ENCODE data around the gene PTPN7. TPM values are rescaled to one million over a fixed set of nuclear protein-coding genes. Genes with fewer than 3 reads are reported as not detected.
"Not testable (repeated sequence)": the region's sequence is repeated elsewhere in the genome, so short reads cannot be mapped to it uniquely, and the experiment has no call there.

The PTPN7 gene
- total RNA-seq, 4 donors from 2014 or later, result 0.79 to 8.5 (median 1.8) TPM; not detected in 1

DNA sequence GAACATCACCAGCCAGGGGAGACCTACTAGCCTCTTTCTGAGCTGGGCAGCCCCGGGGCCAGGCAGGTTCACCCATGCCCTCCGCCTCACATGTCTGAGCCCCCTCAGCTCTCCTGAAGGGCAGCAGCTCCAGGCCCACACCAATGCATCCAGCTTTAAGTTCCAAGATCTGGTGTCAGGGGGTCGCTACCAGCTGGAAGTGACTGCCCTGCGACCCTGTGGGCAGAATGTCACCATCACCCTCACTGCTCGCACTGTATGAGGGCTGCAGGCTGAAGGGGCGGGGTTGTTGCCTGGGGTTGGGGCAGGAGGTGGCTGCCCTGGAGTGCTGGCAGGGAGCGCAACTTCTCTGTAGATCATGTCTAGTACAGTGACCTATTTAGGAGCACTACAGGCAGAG lies 8.5 kb upstream of the PTPN7 start:
- no peak for DNase-seq
- intact Hi-C loops (cut with DNase I; ENCODE audit: low total_unique reads), result no loop called here
- Histone ChIP-seq H3K27ac (no peak overlapping the region), H3K27me3 (no peaks in the 10 kb centered on the region), H3K4me1 (no peaks in the 10 kb centered on the region), H3K4me3 (no peak overlapping the region), H3K9me3 (no peaks in the 10 kb centered on the region), H3K36me3 (no peaks in the 10 kb centered on the region)
- no peak for TF ChIP-seq POLR2A (IDR thresholded peaks at IDR 0.05)
- no peak for TF ChIP-seq CTCF (IDR thresholded peaks at IDR 0.05)

DNA sequence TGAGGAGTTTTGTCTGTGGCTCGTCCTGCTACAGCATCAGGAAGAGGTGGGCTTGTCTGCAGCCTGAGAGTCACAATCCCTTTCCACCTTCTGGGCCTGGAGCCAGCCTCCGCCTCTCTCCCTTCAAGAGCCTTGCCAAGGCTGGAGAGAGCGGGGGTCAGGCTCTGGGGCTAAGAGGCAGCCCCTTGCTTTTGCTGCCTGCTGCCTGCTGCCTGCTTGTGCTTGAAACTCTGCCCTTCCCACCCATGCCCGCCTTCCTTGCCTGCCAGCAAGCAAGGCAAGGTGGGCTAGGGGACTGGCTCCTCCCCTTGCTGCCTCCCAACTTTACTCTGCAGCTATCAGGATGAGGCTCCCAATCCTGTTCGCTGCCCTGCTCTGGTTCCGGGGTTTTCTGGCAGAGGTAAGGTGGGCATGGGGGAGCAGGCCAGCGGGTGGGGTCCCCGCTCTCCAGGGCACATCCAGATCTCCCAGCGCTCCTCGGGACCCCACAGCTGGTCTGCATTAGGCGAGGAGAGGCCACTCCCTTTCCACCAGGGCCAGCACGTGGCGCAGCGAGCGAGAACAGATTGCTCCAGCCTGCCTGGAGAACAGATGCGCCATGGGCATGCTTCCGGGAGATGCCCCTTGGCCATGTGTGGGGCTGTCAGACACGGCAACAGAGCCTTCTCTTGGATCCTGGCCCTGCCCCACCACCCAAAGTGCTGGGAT lies 7.5 kb upstream of the PTPN7 start:
- Histone ChIP-seq H3K27ac (peak overlapping the region in 1 of 2 donors; percentile 29), H3K4me3 (no peak overlapping the region), H3K36me3 (no peaks in the 10 kb centered on the region), H3K27me3 (no peaks in the 10 kb centered on the region), H3K9me3 (no peaks in the 10 kb centered on the region), H3K4me1 (no peaks in the 10 kb centered on the region)
- no peak for TF ChIP-seq POLR2A (IDR thresholded peaks at IDR 0.05)
- no peak for TF ChIP-seq CTCF (IDR thresholded peaks at IDR 0.05)
- intact Hi-C loops (cut with DNase I; ENCODE audit: low total_unique reads), result no loop called here
- DNase-seq, result peak; percentile 32 to 66

DNA sequence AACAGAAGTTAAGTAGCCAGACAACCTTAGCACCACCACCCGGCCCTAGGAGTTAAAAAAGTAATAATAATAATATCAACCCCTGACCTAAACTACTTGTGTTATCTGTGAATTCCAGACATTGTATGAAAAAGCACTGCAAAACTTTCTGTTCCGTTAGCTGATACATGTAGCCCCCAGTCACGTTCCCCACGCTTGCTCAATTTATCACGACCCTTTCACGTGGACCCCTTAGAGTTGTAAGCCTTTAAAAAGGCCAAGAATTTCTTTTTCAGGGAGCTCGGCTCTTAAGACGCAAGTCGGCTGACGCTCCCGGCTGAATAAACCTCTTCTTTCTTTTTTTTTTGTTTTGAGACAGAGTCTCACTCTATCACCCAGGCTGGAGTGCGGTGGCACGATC lies 6.7 kb upstream of the PTPN7 start:
- DNase-seq; H3K27ac ChIP-seq; H3K9me3 ChIP-seq; H3K4me1 ChIP-seq; intact Hi-C loops (cut with DNase I; ENCODE audit: low total_unique reads); H3K4me3 ChIP-seq; H3K36me3 ChIP-seq; H3K27me3 ChIP-seq: not testable (repeated sequence)

GRCh38 chr1:202165942-202166843 lies 5.8 kb upstream of the PTPN7 start:
- Histone ChIP-seq H3K27ac (no peak overlapping the region), H3K4me1 (no peaks in the 10 kb centered on the region), H3K36me3 (no peaks in the 10 kb centered on the region), H3K9me3 (no peaks in the 10 kb centered on the region), H3K4me3 (no peak overlapping the region), H3K27me3 (no peaks in the 10 kb centered on the region)
- TF ChIP-seq CTCF (IDR thresholded peaks at IDR 0.05) (no peak), POLR2A (IDR thresholded peaks at IDR 0.05) (no peak)
- no peak for DNase-seq
- intact Hi-C loops (cut with DNase I; ENCODE audit: low total_unique reads), result no loop called here

DNA sequence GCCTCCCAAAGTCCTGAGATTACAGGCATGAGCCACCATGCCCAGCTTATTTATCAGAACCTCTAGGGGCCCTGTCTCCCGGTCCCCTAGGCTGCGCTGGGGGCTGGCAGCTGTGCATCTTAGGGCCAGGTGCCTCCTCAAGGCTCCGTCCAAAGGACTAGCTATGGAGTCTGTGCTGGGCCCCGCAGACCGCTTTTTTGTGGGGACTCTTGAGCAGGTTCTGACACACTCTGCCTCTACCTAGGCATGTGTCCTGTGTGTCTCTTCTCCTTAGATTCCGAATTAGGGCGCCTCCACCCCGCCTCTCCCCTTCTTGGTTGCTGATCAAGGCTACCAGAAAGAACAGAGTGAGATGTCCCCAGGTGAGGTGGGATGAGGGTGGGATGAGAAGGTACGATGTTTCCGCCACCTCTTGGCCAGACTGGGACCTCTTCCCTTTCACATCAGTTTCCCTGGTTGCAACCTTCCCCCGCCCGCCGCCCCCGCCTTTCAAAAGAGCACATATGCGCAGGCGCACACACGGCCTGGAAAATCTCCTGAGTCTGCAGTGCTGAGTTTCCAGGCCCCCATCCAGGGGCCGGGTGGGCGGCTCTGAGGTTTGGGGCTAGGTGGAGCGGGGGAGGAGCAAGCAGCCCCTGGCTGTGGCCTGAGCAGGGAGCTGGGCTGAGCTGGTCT lies 5.0 kb upstream of the PTPN7 start:
- no peaks in the 10 kb centered on the region for H3K36me3 ChIP-seq
- H3K9me3 ChIP-seq, result no peaks in the 10 kb centered on the region
- H3K4me3 ChIP-seq, result no peak overlapping the region
- no peaks in the 10 kb centered on the region for H3K27me3 ChIP-seq
- no peak overlapping the region for H3K27ac ChIP-seq
- TF ChIP-seq POLR2A (IDR thresholded peaks at IDR 0.05) (no peak), CTCF (IDR thresholded peaks at IDR 0.05) (no peak)
- no peaks in the 10 kb centered on the region for H3K4me1 ChIP-seq
- no peak for DNase-seq
- intact Hi-C loops (cut with DNase I; ENCODE audit: low total_unique reads), result no loop called here

Data from uterus (tissue), 4 donors.